CD14-positive monocyte (primary cell): ENCODE results near the gene C1QTNF3. TPM values are rescaled to one million over a fixed set of nuclear protein-coding genes. Genes with fewer than 3 reads are reported as not detected.

Experiments used
- DNase-seq, 3 donors: peaks; one replicate each; pipeline ENCODE4 v3.0.0-alpha.2; 2011 to 2022
- H2AFZ ChIP-seq: 2 replicates; pipeline ENCODE4 v1.6.0; 2012; ENCODE audit warnings: mild to moderate bottlenecking, low read depth, low read length, inconsistent platforms; ENCODE audit not compliant: insufficient read depth, poor library complexity, severe bottlenecking
- H3K27ac ChIP-seq, 2 donors: 1 replicate in 1 of 2; 2 replicates in 1 of 2; pipeline ENCODE4 v1.5.1; 2012 to 2013; ENCODE audit warnings: low read length in 2 of 2, control low read depth in 1 of 2, inconsistent platforms in 1 of 2, low read depth in 1 of 2, mild to moderate bottlenecking in 1 of 2
- H3K27me3 ChIP-seq, 2 donors: one replicate each; pipeline versions ENCODE4 v1.6.0 to v1.6.1; 2011 to 2013; ENCODE audit warnings: low read length in 2 of 2; ENCODE audit not compliant: control insufficient read depth in 2 of 2, insufficient read depth in 2 of 2
- H3K36me3 ChIP-seq, 2 donors: replicated peaks in 1 of 2; 1 replicate in 1 of 2; 2 replicates in 1 of 2; pipeline versions ENCODE4 v1.5.1 to v1.6.1; 2012 to 2013; ENCODE audit warnings: low read length in 2 of 2, control low read depth in 1 of 2, inconsistent platforms in 1 of 2, mild to moderate bottlenecking in 1 of 2; ENCODE audit not compliant: insufficient read depth in 2 of 2, control insufficient read depth in 1 of 2
- H3K4me1 ChIP-seq, 2 donors: 1 replicate in 1 of 2; 2 replicates in 1 of 2; pipeline versions ENCODE4 v1.5.1 to v1.6.1; 2012 to 2013; ENCODE audit warnings: low read length in 2 of 2, control low read depth in 1 of 2, inconsistent platforms in 1 of 2, mild to moderate bottlenecking in 1 of 2, moderate library complexity in 1 of 2; ENCODE audit not compliant: insufficient read depth in 2 of 2, control insufficient read depth in 1 of 2
- H3K4me2 ChIP-seq: replicated peaks from 2 replicates; pipeline ENCODE3; 2012; ENCODE audit warnings: low read length, moderate library complexity, mild to moderate bottlenecking; ENCODE audit not compliant: poor library complexity, severe bottlenecking; ENCODE audit errors: extremely low read depth
- H3K4me3 ChIP-seq, 3 experiments: fragments of 200-600 bp in 1 of 3; sonication (generic) in 1 of 3; replicated peaks in 1 of 3; 1 replicate in 2 of 3; 2 replicates in 1 of 3; pipeline ENCODE4 v1.5.1; 2011 to 2013; ENCODE audit warnings: low read length in 3 of 3, mild to moderate bottlenecking in 3 of 3, control low read depth in 2 of 3, low read depth in 2 of 3, inconsistent platforms in 1 of 3, moderate library complexity in 1 of 3
- H3K79me2 ChIP-seq: 2 replicates; pipeline ENCODE4 v1.6.0; 2012; ENCODE audit warnings: mild to moderate bottlenecking, control low read depth, inconsistent platforms, low read length, moderate library complexity; ENCODE audit not compliant: insufficient read depth
- H3K9ac ChIP-seq: 2 replicates; pipeline ENCODE4 v1.6.0; 2017; ENCODE audit warnings: low read length, mild to moderate bottlenecking; ENCODE audit not compliant: insufficient read depth, poor library complexity, severe bottlenecking
- H3K9me3 ChIP-seq, 2 donors: replicated peaks in 1 of 2; 1 replicate in 1 of 2; 2 replicates in 1 of 2; pipeline versions ENCODE4 v1.5.1 to v1.6.1; 2012 to 2013; ENCODE audit warnings: low read length in 2 of 2, control low read depth in 1 of 2; ENCODE audit not compliant: control insufficient read depth in 1 of 2, insufficient read depth in 1 of 2
- H4K20me1 ChIP-seq: 2 replicates; pipeline ENCODE4 v1.6.0; 2012; ENCODE audit warnings: mild to moderate bottlenecking, low read length, control low read depth, moderate library complexity; ENCODE audit not compliant: insufficient read depth
- H3K27ac Mint-ChIP-seq, 7 donors: one replicate each; pipeline ENCODE4 v1.8.0; 2020; ENCODE audit warnings: mild to moderate bottlenecking in 7 of 7, mixed read lengths in 7 of 7, moderate library complexity in 6 of 7, inconsistent platforms in 2 of 7
- H3K27me3 Mint-ChIP-seq, 3 donors: one replicate each; pipeline ENCODE4 v1.8.0; 2021 to 2022; ENCODE audit warnings: low read depth in 3 of 3, mild to moderate bottlenecking in 3 of 3, mixed read lengths in 3 of 3, moderate library complexity in 3 of 3, inconsistent platforms in 1 of 3
- H3K36me3 Mint-ChIP-seq, 2 donors: one replicate each; pipeline ENCODE4 v1.8.0; 2020; ENCODE audit warnings: mixed read lengths in 2 of 2, inconsistent platforms in 1 of 2, mild to moderate bottlenecking in 1 of 2
- H3K4me1 Mint-ChIP-seq: one replicate; pipeline ENCODE4 v1.8.0; 2020; ENCODE audit warnings: mild to moderate bottlenecking, mixed read lengths
- H3K4me3 Mint-ChIP-seq, 2 donors: one replicate each; pipeline ENCODE4 v1.8.0; 2020; ENCODE audit warnings: mild to moderate bottlenecking in 2 of 2, mixed read lengths in 2 of 2, moderate library complexity in 1 of 2
- H3K9me3 Mint-ChIP-seq, 7 donors: one replicate each; pipeline ENCODE4 v1.8.0; 2020 to 2022; ENCODE audit warnings: mixed read lengths in 7 of 7, mild to moderate bottlenecking in 6 of 7, moderate library complexity in 6 of 7, inconsistent platforms in 2 of 7
- CTCF ChIP-seq: fragments of 200-600 bp; IDR thresholded peaks from one replicate; pipeline ENCODE4 v1.8.0; 2022; ENCODE audit warnings: antibody characterized with exemption, mild to moderate bottlenecking
- WGBS: methylation state at CpG from one replicate; pipeline ENCODE4 v1.1.5; 2013; ENCODE audit warnings: missing lambda C conversion rate; ENCODE audit not compliant: insufficient coverage; 5-methylcytosine and 5-hydroxymethylcytosine counted together
- intact Hi-C, 2 donors: fragments of 100-400 bp; cut with micrococcal nuclease; formaldehyde crosslinking; loops; one replicate each; pipeline versions ENCODE4 v1.15.0 to v1.15.1; 2023
- polyA plus RNA-seq, 3 donors: library from polyadenylated mRNA; depleted of rRNA in 1 of 3; unstranded in 2 of 3; stranded (reverse) in 1 of 3; fragments of 300-500 nt in 2 of 3; fragments of >200 nt in 1 of 3; fragmentation: Illumina TruSeq in 2 of 3; gene quantifications; 1 replicate in 2 of 3; 2 replicates in 1 of 3; pipeline ENCODE4 v1.2.3, GENCODE V29; 2012 to 2021

The C1QTNF3 gene
- polyA plus RNA-seq, 3 donors: 1.5 TPM; not detected in 2

- no peaks in the 10 kb centered on the region for H3K27me3 ChIP-seq
- no peak overlapping the region for H3K4me3 ChIP-seq
Observed at GRCh38 chr5:34037726-34038125, 5.3 kb downstream of the C1QTNF3 start.

GRCh38 chr5:34035756-34036155 lies 7.3 kb downstream of the C1QTNF3 start:
- H3K36me3 ChIP-seq: peaks cover 4 to 13% of the 10 kb centered on the region in 2 donors
- intact Hi-C loops: no loop called here
- H3K9ac ChIP-seq: no peak overlapping the region
- no peaks in the 10 kb centered on the region for H3K79me2 ChIP-seq
- H3K27me3 Mint-ChIP-seq: no peaks in the 10 kb centered on the region
- H3K27ac Mint-ChIP-seq: peak overlapping the region in 1 of 7 donors; percentile 59
- H3K36me3 Mint-ChIP-seq: peaks cover 5 to 13% of the 10 kb centered on the region in 2 donors
- no peak overlapping the region for H3K27ac ChIP-seq
- H3K27me3 ChIP-seq: no peaks in the 10 kb centered on the region
- no peaks in the 10 kb centered on the region for H3K9me3 ChIP-seq
- no peaks in the 10 kb centered on the region for H3K4me1 Mint-ChIP-seq
- H4K20me1 ChIP-seq: no peaks in the 10 kb centered on the region
- TF ChIP-seq CTCF: no peak
- H3K4me2 ChIP-seq: no peak overlapping the region
- peaks cover 0 to 5% (median 0%) of the 10 kb centered on the region in 7 donors for H3K9me3 Mint-ChIP-seq
- no peak overlapping the region for H3K4me3 ChIP-seq
- WGBS: 93% methylated on average over 2 of the region's 2 CpGs
- no peak for DNase-seq
- no peak overlapping the region for H2AFZ ChIP-seq
- H3K4me3 Mint-ChIP-seq: no peak overlapping the region
- H3K4me1 ChIP-seq: no peaks in the 10 kb centered on the region

More at GRCh38 chr5:34037726-34038125, 5.3 kb downstream of the C1QTNF3 start:
- peaks cover 0 to 5% (median 0%) of the 10 kb centered on the region in 7 donors for H3K9me3 Mint-ChIP-seq
- no peak overlapping the region for H3K27ac Mint-ChIP-seq
- TF ChIP-seq CTCF: no peak
- Histone ChIP-seq H3K4me2 (no peak overlapping the region), H3K27ac (no peak overlapping the region), H3K9ac (no peak overlapping the region), H4K20me1 (no peaks in the 10 kb centered on the region), H3K79me2 (no peaks in the 10 kb centered on the region), H3K36me3 (peaks cover 4 to 13% of the 10 kb centered on the region in 2 donors), H3K9me3 (no peaks in the 10 kb centered on the region), H3K4me1 (peaks cover 7 to 9% of the 10 kb centered on the region in 2 donors), H2AFZ (no peak overlapping the region)
- WGBS: 100% methylated on average over 2 of the region's 3 CpGs
- H3K4me1 Mint-ChIP-seq: peaks cover 9% of the 10 kb centered on the region
- H3K36me3 Mint-ChIP-seq: peaks cover 5 to 9% of the 10 kb centered on the region in 2 donors
- H3K4me3 Mint-ChIP-seq: no peak overlapping the region
- no peak for DNase-seq
- H3K27me3 Mint-ChIP-seq: no peaks in the 10 kb centered on the region
- intact Hi-C loops: no loop called here
